HL-60 (cell line): Measurements from ENCODE around the gene PPCDC.

ENCODE experiments used
- DNase-seq, 2 experiments: peaks; one replicate each; pipeline ENCODE4 v3.0.0-alpha.2; 2010 to 2020; ENCODE audit warnings: low read depth in 1 of 2, low spot score in 1 of 2
- H3K27ac ChIP-seq: fragments of 250-450 bp; sonication (Bioruptor Pico); replicated peaks from 2 replicates; pipeline ENCODE4 v1.5.1; 2020; ENCODE audit warnings: mild to moderate bottlenecking, moderate library complexity
- H3K27me3 ChIP-seq: fragments of 250-450 bp; sonication (Bioruptor Pico); 2 replicates; pipeline ENCODE4 v1.5.1; 2021; ENCODE audit warnings: mild to moderate bottlenecking, moderate library complexity; ENCODE audit not compliant: insufficient read depth, poor library complexity, severe bottlenecking
- H3K4me3 ChIP-seq: replicated peaks from 2 replicates; pipeline ENCODE4 v1.5.1; 2011; ENCODE audit warnings: mild to moderate bottlenecking, control low read depth, low read length; ENCODE audit not compliant: insufficient read depth
- GABPA ChIP-seq: IDR thresholded peaks from 2 replicates; pipeline ENCODE4 v1.6.1; 2012; ENCODE audit warnings: low read depth
- POLR2AphosphoS5 ChIP-seq: IDR thresholded peaks from 2 replicates; pipeline ENCODE4 v1.6.1; 2012; ENCODE audit warnings: low read depth
- SPI1 ChIP-seq: IDR thresholded peaks from 2 replicates; pipeline ENCODE4 v1.6.1; 2012; ENCODE audit warnings: low read depth, mild to moderate bottlenecking, borderline replicate concordance
- TF ChIP-seq, protein P1 (sequence below): IDR thresholded peaks from one replicate; pipeline ENCODE4 v1.5.1; 2011; ENCODE audit warnings: low read length, control low read depth, inconsistent platforms; ENCODE audit not compliant: insufficient read depth
- TF ChIP-seq, protein P2 (sequence below): IDR thresholded peaks from 2 replicates; pipeline ENCODE4 v1.6.1; 2012; ENCODE audit warnings: low read depth; ENCODE audit not compliant: insufficient replicate concordance

Gene PPCDC

DNA sequence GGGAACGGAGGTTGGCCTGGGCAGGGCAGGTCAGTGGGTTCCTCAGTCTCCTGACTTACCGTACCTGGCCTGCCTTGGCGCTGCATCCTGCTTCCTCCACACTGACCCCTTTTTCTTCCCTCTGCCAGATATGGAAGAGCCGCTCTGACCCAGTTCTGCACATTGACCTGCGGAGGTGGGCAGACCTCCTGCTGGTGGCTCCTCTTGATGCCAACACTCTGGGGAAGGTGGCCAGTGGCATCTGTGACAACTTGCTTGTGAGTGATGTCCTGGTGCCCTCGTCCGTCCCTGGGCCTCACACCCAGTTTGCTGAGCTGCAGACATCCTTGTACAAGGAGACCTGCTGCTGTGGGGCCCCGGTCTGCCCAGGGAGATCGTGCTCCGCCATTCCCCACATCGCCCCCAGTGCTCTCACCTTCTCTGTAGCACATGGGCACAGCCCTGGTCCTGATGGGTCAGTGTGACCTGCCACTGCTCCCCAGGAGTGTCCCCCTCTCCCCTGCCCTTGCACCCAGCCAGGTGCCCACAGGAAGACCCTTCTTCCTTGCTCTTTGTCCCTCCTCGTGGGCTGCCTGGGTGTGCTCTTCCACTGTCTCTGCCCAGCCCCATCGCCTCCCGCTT is 21.0 kb downstream of the PPCDC start:
- DNase-seq: no peak
- Histone ChIP-seq H3K27ac (peak overlapping the region; percentile 89), H3K27me3 (no peaks in the 10 kb centered on the region), H3K4me3 (no peak overlapping the region)
- TF ChIP-seq SPI1: no peak
- TF ChIP-seq, protein P1, sequence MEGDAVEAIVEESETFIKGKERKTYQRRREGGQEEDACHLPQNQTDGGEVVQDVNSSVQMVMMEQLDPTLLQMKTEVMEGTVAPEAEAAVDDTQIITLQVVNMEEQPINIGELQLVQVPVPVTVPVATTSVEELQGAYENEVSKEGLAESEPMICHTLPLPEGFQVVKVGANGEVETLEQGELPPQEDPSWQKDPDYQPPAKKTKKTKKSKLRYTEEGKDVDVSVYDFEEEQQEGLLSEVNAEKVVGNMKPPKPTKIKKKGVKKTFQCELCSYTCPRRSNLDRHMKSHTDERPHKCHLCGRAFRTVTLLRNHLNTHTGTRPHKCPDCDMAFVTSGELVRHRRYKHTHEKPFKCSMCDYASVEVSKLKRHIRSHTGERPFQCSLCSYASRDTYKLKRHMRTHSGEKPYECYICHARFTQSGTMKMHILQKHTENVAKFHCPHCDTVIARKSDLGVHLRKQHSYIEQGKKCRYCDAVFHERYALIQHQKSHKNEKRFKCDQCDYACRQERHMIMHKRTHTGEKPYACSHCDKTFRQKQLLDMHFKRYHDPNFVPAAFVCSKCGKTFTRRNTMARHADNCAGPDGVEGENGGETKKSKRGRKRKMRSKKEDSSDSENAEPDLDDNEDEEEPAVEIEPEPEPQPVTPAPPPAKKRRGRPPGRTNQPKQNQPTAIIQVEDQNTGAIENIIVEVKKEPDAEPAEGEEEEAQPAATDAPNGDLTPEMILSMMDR: no peak
- TF ChIP-seq, protein P2, sequence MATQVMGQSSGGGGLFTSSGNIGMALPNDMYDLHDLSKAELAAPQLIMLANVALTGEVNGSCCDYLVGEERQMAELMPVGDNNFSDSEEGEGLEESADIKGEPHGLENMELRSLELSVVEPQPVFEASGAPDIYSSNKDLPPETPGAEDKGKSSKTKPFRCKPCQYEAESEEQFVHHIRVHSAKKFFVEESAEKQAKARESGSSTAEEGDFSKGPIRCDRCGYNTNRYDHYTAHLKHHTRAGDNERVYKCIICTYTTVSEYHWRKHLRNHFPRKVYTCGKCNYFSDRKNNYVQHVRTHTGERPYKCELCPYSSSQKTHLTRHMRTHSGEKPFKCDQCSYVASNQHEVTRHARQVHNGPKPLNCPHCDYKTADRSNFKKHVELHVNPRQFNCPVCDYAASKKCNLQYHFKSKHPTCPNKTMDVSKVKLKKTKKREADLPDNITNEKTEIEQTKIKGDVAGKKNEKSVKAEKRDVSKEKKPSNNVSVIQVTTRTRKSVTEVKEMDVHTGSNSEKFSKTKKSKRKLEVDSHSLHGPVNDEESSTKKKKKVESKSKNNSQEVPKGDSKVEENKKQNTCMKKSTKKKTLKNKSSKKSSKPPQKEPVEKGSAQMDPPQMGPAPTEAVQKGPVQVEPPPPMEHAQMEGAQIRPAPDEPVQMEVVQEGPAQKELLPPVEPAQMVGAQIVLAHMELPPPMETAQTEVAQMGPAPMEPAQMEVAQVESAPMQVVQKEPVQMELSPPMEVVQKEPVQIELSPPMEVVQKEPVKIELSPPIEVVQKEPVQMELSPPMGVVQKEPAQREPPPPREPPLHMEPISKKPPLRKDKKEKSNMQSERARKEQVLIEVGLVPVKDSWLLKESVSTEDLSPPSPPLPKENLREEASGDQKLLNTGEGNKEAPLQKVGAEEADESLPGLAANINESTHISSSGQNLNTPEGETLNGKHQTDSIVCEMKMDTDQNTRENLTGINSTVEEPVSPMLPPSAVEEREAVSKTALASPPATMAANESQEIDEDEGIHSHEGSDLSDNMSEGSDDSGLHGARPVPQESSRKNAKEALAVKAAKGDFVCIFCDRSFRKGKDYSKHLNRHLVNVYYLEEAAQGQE: no peak
- TF ChIP-seq GABPA: no peak
- no peak for TF ChIP-seq POLR2AphosphoS5

DNA sequence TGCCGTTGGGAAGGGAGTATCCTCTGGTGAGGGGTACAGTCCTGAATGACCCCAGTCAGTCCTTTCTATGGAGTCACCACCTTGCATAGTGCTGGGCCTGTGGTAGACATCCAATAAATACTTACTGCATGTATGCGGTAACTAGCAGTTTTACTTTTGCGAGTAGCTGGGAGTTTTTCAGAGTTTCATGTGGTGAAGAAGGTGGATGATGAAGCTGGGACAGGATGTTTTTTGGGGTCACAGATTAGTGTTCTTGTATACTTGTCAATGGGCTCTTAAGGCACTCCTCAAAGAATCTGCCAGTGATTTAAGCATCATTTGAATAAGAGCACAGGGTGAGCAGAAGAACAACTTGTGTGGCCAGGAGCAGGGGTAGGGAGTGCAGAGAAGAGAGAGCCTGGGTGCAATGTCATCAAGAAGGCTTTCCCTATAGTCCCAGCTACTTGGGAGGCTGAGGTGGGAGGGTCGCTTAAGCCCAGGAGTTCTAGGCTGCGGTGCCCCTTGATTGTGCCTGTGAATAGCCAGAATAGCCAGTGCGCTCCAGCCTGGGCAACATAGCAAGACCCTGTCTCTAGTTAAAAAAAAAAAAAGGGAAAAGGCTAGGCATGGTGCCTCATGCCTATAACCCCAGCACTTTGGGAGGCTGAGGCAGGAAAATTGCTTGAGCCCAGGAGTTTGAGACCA is 22.1 kb downstream of the PPCDC start:
- Histone ChIP-seq H3K27me3 (no peaks in the 10 kb centered on the region), H3K4me3 (no peak overlapping the region), H3K27ac (no peak overlapping the region)
- no peak for DNase-seq
- TF ChIP-seq, protein P2: no peak
- no peak for TF ChIP-seq GABPA
- TF ChIP-seq POLR2AphosphoS5: no peak

DNA sequence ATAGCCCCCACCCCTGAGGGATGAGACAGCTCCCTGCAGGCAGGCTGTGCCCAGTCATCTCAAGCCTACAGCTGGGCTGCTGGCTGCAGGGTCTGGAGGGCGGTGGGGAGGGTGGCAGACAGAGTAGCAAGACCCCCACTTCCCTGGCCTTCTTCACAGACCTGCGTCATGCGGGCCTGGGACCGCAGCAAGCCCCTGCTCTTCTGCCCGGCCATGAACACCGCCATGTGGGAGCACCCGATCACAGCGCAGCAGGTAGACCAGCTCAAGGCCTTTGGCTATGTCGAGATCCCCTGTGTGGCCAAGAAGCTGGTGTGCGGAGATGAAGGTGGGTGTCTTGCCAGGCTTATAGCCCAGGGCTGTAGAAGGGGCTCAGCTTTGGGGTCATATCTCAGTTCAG is 25.0 kb downstream of the PPCDC start:
- DNase-seq: no peak
- Histone ChIP-seq H3K27me3 (no peaks in the 10 kb centered on the region), H3K27ac (no peak overlapping the region), H3K4me3 (no peak overlapping the region)
- TF ChIP-seq POLR2AphosphoS5: no peak
- TF ChIP-seq, protein P1: no peak
- TF ChIP-seq, protein P2: no peak
- no peak for TF ChIP-seq GABPA
